HCT116 (cell line): ENCODE results near the gene RND3.

Experiments
- EZH2phosphoT487 ChIP-seq: fragments of 200-600 bp; IDR thresholded peaks from 2 replicates; pipeline ENCODE4 v1.6.1; 2018; ENCODE audit warnings: antibody characterized with exemption, borderline replicate concordance
- SIN3A ChIP-seq: IDR thresholded peaks from 2 replicates; pipeline ENCODE4 v1.6.1; 2012; ENCODE audit warnings: low read depth
- SRF ChIP-seq: IDR thresholded peaks from 2 replicates; pipeline ENCODE4 v1.6.1; 2012; ENCODE audit warnings: low read depth

DNA sequence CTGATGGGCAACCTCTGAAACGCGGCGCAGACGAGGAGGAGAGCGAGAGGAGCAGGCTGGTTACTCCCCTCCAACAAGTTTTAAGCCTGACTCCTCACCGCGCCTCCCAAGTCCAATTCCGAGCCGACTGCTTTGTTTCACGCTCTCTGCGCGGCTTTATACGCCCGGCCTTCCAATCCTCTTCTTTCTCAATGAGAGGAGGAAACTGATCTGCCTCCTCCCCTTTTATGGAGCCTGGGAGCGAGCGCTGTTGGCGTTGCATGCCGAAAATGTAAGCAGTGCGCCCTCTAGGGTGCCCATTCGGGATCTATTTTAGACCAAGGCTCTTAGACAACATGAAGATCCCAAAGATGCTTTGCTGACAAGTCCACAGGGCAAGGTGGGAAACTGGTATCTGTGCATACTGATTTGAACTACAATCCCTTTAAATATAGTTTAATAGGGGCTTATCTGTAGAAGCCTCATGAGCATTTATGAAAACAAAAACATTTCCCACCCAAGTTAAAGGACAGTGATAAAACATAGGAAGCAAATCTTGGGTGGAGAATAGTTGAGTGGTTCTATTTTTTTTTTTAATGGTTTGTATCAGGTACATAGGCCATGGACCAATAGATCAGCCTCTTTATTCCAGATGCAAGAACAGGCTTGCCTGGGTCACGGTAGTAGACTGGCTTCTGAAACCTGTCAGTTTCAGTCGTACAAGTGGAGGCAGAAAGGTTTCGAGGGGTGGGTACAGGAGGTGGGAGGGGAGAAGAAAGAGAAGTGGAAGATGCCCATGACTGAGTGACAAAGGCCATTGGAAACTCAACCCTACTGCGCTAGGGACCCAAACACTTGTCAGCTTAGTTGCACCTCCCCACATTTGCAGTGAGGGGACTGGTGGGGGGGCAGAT lies at the start of gene RND3:
- TF ChIP-seq SRF: peak; percentile 98
- no peak for TF ChIP-seq EZH2phosphoT487
- no peak; the same call in 1 of the 2 replicates for TF ChIP-seq SIN3A
